Fibroblast of skin of back (primary cell): Measurements from ENCODE around the gene TRIM77. TPM values are rescaled to one million over a fixed set of nuclear protein-coding genes. Genes with fewer than 3 reads are reported as not detected.
A peak's percentile ranks its signal among the peaks of the same experiment; 100 is the strongest.
"Not testable (repeated sequence)": the region's sequence is repeated elsewhere in the genome, so short reads cannot be mapped to it uniquely, and the experiment has no call there.

Experiments
- DNase-seq: peaks from one replicate; pipeline ENCODE4 v3.0.0-alpha.2; 2013
- polyA plus RNA-seq, 2 experiments: library from polyadenylated mRNA; unstranded; fragments of 120-200 nt; gene quantifications; one replicate each; pipeline ENCODE4 v1.2.1, GENCODE V29; 2013; ENCODE audit not compliant: insufficient read length in 2 of 2

TRIM77 gene, protein sequence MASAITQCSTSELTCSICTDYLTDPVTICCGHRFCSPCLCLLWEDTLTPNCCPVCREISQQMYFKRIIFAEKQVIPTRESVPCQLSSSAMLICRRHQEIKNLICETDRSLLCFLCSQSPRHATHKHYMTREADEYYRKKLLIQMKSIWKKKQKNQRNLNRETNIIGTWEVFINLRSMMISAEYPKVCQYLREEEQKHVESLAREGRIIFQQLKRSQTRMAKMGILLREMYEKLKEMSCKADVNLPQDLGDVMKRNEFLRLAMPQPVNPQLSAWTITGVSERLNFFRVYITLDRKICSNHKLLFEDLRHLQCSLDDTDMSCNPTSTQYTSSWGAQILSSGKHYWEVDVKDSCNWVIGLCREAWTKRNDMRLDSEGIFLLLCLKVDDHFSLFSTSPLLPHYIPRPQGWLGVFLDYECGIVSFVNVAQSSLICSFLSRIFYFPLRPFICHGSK
- not detected for polyA plus RNA-seq (2013, experiment 1 of 2; ENCODE audit: insufficient read length)
- polyA plus RNA-seq (2013, experiment 2 of 2; ENCODE audit: insufficient read length) = not detected

DNA sequence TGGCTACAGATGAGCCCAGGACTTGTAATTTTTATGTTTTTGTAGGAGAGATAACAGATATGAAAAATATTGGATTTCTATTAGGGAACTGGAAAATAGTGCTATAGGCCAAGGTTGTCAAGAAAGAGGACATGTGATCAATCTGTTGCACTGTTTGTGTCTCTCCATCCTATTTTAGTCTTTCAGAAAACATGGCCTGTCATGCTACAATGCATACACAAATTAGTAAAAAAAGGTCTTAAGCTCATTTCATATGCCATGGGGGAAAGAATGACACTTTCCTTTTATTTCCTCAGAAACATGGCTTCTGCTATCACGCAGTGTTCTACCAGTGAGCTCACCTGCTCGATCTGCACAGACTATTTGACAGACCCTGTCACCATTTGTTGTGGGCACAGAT lies at the start of gene TRIM77:
TRIM77 (plus strand) TSS at position 301 of the 400 bp plus-strand sequence; CDS start at position 301, 0 bp downstream.
- DNase-seq = not testable (repeated sequence)

DNA sequence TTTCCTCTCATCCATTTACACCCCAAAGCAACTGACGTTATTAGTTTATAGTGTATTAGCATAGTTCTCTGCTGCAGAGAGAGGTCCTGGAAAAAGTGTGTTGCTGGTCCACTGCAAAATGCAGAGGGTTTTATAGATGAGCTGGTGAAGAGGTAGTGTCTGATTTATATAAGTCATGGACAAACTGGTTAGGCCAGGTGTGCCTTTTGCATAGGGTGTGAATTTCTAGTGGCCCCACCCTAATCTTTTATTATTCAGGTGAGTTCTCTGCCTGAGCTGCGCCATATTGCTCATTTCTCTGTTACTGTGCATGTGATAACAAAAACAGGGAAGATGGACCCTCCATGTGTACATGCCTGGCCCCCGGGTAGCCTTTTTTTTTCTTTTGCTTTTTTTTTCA lies 43.1 kb upstream of the TRIM77 start:
- DNase-seq = no peak

DNA sequence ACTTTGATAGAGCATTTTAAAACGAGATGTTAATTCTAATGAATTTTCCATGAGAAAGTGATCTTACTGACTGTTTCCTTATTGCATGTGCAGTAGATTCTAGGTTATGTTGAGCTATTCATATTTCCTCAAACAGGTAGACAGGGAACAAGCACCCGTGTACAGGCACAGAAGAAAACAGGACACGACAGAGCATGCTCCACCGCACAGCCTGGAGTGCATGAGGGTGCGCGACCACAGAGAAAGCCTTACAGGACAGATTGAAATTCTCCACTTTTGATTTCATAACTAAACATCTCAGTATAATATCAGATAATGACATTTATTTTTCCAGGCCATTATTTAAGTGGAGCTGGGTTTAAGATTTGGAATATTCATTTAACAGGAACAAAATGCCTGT lies 41.9 kb upstream of the TRIM77 start:
- DNase-seq = not testable (repeated sequence)

DNA sequence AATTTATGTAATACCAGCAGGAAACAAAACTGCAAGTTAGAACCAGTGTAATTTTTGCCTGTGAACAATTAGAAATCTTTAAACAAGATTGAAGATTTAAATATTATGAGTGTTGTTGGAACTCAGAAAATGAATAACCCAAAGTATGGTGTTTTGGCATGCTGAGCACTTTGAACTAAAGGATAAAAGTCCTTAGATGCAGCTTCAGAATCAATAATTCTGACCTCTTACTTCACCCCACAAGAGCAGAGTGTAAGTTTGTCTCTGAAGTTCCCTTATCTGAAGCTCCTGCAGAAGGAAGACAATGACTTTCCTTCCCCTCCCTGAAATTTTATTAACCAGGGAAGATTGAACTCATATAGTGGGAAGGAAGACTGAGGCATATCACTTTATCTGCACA lies 40.5 kb upstream of the TRIM77 start:
- DNase-seq = not testable (repeated sequence)

DNA sequence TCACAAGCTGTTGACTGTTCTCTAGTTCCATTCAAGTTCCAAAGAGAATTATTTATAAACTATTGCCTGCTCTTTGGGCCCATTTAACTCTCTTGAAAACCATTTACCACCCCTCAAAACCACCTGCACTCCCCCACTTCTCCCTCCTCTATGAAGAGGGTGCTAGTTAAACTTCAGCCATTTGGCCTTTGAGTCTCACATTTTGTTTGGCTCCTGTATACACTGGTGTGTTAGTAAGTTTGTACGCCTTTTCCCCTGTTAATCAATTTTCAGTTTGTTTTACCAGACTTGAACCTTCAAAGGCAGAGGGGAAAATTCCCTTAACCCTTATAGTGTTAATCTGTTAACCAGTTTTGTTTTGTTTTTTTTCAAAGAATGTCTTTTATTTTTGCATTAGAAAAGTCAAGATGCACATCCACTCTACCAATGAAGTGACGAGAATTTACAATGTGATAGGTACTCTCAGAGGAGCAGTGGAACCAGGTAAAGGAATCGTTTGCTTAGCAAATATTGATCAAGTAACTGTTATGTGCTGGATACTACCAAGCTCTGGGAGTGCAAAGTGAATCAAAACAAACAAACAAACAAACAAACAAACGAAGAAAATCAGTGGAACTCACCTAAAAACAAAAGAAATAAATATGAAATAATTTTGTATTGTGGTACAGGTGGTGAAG lies 40.0 kb upstream of the TRIM77 start:
- DNase-seq = not testable (repeated sequence)

DNA sequence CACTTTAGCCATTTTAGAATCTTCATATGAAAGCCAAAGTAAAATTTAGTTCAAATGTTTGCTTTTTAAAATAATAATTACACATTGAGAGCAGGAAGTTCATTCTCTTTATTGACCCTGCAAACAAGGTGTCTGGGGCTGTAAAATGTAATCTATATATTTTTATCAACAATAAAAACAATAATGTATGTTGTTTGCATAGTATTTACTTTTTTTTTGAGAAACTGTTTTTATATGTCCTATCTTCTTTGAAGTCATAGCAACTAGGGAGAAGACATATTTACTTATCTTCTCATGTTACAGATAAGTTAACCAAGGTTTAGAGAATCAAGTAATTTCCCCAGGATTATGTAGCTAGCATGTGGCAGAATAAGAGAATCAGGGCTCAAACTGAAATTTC lies 37.6 kb upstream of the TRIM77 start:
- DNase-seq = not testable (repeated sequence)

DNA sequence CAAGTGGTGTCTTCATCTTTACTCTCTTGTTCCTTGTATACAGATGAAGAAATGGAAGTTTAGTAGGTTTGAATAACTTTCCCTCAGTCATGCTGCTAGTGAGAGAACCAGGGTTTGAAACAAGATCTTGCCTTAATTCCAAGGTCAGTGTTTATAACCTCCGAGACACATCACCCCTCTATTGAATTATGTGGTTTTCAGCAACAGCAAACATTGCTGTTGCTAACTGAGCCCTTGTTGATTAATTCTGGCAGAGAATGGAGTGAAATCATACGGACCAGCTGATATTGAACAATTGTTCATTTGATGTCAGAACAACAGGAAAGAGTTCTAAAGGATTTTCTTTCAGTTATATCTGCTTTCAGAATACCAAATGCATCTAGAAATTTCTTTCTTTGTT lies 36.7 kb upstream of the TRIM77 start:
- not testable (repeated sequence) for DNase-seq

DNA sequence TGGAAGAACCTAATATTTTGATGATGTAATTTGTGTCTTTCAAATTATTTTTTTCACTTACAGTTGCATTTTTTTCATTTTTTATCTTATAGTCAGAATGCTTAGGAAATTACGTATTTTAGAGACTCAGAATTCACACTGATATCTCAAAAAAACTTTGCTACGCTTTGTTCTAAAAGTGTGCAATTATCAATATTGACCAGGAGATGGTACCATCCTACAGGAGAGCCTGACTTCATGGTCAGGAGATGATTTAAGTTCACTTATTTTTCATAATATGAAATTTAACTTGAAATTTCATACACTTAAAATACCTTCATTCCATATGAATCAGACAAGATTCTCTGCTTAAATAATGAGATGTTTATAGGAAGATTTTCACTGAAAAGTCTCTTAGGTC lies 34.7 kb upstream of the TRIM77 start:
- peak; percentile 1 for DNase-seq

DNA sequence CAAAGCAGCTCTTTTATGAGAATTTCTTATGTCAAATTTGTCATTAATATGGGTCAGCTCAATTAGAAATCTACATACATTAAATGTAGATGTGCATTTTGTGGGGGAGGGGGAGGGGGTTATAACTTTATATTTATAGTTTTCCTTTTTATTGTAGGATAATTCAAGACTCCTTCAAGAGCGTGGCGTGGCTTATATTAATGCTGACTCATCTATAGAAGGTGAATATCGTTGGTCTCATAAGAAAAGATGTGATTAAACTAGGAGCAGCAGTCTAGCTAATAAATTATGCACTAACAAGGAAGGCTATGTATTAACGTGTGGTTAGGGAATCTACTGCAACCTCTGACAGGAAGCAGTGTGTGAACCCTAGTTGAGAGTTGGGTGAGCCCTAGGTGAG lies 34.2 kb upstream of the TRIM77 start:
- not testable (repeated sequence) for DNase-seq

DNA sequence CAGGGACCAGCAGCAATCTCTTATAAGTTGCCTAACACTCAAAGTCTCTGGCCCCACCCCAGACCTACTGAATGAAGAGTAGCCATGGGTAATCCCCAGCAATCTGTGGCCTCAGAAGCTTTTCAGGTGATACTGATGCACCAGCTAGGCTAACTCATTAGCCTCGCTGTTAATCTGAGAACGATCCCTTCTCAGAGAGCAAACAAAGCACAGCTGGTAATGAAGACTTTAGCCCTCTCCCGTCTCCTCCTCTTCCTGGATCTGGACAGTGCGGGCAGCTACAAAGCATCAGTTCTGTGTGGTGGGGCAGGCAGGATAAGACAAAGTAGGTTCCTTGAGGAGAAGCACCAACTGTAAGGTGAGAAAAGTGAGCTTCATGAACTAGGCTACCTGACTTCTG lies 3.0 kb upstream of the TRIM77 start:
- not testable (repeated sequence) for DNase-seq

DNA sequence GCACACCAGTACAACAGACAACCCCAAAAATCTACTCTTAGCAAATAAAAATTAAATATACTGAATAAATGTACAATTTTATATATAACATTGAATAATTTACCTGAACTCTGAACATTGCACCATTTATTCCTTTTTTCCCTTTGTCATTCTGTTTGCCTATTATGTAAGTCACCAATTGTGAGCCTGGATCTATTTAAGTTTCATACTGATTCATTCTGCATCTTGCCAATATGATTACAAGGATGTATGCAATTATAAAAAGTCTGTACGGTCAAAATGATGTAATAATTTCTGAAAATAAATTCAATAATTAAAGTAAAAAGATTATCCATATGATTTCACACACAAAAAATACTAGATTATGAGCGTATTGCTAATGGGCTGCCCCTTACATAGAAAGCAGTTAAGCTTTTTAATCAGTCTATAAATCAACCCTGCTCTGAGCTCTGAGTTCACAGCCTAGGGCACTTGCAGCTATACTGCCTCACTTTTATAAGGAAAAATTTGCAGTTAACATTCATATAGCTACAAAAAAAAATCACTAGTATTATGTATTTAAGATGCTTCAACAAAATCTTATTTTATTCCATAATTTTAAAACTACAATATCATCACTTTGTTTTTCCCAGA lies 14.9 kb downstream of the TRIM77 start:
- DNase-seq = not testable (repeated sequence)

DNA sequence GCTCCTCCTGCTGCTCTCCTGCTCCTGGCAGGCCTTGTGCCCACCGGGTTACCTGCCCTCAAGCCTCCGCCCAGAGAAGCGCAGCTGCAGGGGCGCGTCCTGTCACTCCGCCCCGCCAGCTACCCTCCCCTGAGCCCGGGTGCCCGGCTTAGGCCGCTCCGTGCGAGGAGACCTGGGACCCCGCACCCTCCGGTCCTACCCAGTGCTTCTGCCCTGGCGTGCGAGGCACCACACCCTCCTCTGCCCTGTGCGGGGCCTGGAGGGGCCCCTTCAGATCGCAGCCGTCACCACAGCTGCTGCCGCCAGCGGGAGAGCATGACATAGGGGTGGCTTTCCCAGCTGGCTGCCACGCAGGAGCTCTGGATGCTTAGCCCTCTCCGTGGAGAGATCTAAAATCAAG lies 20.1 kb downstream of the TRIM77 start:
- DNase-seq = not testable (repeated sequence)

DNA sequence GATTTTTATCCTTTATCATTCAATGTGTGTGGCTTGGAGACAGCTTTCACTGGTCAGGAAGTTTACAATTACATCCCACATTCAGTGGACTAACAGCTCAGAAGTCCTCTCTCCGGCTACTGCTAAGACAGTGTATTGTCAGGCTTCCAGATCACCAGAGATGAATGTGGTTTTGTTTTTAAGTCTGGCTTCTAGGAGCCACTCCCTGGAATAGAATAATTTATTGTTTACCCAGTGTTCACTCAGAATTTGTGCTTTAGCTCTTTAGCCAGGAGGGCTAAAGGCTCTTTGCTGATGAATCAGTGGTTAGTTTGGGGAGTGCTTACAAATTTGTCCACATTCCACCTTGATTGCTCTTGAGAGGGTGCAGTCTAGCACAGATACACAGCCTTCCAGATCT lies 26.5 kb downstream of the TRIM77 start:
- DNase-seq = no peak

DNA sequence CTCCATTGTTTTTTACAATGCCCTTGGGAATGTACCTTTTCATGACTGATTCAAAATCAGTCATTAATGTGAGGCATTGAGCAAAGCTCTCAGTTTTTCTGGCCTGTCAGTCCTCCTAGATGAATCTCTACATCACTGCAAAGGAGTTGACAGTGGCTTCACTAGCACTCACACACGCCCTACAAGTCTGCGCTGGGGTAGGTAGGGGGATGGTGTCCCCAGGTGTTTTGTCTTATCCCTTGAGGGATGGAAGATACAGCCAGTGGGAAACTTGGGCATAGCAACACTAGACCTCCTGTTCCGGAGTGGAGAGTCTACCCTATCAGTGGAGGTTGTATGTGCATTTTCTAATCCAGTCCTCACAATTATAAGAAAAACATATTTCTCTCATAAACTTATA lies 27.0 kb downstream of the TRIM77 start:
- DNase-seq = no peak

DNA sequence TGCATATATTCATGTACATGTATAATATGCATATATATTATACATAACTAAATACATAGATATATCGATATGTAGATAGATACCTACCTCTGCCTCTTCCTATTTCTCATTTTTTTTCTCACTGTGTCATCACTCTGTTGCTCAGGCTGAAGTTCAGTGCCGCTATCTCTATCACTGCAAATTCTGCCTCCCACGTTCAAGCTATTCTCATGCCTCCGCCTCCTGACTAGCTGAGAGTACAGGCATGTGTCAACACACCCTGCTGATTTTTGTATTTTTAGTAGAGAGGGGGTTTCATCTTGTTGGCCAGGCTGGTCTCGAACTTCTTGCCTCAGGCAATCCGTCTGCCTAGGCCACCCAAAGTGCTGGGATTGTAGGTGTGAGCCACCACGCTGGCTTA lies 31.3 kb downstream of the TRIM77 start:
- DNase-seq = not testable (repeated sequence)

DNA sequence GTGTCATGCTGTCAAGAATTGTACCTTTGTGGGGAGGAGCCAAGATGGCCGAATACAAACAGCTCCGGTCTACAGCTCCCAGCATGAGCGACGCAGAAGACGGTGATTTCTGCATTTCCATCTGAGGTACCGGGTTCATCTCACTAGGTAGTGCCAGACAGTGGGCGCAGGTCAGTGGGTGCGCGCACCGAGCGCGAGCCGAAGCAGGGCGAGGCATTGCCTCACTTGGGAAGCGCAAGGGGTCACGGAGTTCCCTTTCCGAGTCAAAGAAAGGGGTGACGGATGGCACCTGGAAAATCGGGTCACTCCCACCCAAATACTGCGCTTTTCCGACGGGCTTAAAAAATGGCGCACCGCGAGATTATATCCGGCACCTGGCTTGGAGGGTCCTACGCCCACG lies 34.1 kb downstream of the TRIM77 start:
- not testable (repeated sequence) for DNase-seq

DNA sequence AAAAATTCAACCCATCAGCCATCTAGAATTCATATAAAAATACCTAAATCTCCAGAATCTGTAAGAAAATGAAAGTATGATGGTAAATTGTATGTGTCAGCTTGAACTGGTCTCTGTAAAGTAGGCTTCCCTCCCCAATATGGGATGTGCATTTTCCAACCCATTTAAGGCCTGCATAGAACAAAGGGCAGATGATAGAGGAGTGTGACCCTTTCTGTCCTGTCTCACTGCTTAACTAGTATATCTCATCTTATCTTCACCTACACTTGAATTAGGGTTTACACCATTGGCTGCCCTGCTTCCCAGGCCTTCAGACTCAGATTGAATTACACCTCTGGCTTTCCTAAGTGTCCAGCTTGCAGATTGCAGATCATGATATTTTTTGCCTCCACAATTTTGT lies 40.7 kb downstream of the TRIM77 start:
- not testable (repeated sequence) for DNase-seq
